GM12891 (cell line): ENCODE results near the gene SLC6A13.
"Not testable (repeated sequence)": the region's sequence is repeated elsewhere in the genome, so short reads cannot be mapped to it uniquely, and the experiment has no call there.

ENCODE experiments used
- DNase-seq: peaks from one replicate; pipeline ENCODE4 v3.0.0; 2011; ENCODE audit warnings: low spot score; ENCODE audit not compliant: insufficient read length
- FAIRE-seq: peaks from 2 replicates; lab custom pipeline; 2011; peaks lifted over from hg19 to GRCh38; lab: Jason Lieb, UNC
- PAX5 ChIP-seq: IDR thresholded peaks from 2 replicates; pipeline ENCODE4 v1.6.1; 2011; ENCODE audit warnings: low read length, moderate library complexity, mild to moderate bottlenecking; ENCODE audit not compliant: insufficient read depth, severe bottlenecking
- POLR2A ChIP-seq: IDR thresholded peaks from 2 replicates; pipeline ENCODE4 v1.6.1; 2011; ENCODE audit warnings: low read depth, low read length, control low read depth
- POLR2AphosphoS5 ChIP-seq: IDR thresholded peaks from 2 replicates; pipeline ENCODE4 v1.6.1; 2011; ENCODE audit warnings: low read depth, low read length, control low read depth
- POU2F2 ChIP-seq: IDR thresholded peaks from 2 replicates; pipeline ENCODE4 v1.6.1; 2011; ENCODE audit warnings: low read depth, mild to moderate bottlenecking, control low read depth, low read length, moderate library complexity
- SPI1 ChIP-seq: IDR thresholded peaks from 2 replicates; pipeline ENCODE4 v1.6.1; 2011; ENCODE audit warnings: low read depth, low read length, control low read depth
- TAF1 ChIP-seq: IDR thresholded peaks from 2 replicates; pipeline ENCODE4 v1.6.1; 2011; ENCODE audit warnings: low read depth, low read length, control low read depth

The SLC6A13 gene

DNA sequence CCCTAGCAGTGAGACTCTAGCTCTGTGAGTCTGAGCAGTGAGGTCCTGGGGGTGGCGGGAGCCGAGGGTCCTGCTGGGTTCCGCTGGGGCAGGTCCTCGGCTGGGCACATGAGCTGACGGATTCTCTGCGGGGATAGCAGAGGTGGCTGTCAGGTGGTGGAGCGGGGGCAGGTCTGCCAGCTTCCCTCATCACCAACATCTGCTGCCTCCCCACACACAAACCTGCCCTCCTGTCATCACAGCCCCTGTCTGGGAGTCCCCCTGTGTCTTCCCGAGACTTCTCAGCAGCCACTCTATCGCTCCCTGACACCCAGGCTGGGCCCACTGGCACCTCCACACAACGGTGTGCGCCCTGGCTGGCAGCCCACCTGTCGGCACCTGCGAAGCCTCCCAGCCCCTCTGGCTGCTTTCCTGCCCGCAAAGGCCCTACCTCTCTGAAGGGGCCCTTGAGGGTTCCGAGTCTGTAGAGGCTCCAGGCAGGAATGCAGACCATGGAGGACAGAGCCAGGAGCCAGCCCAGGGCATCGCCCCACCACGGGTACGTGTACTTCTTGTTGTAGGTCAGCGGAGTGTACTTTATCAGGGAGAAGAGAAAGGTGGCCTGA lies 41.6 kb downstream of the SLC6A13 start:
- TF ChIP-seq PAX5 (no peak), POLR2AphosphoS5 (no peak), POLR2A (no peak), TAF1 (no peak), SPI1 (no peak), POU2F2 (no peak)
- no peak for FAIRE-seq
- DNase-seq, result no peak

DNA sequence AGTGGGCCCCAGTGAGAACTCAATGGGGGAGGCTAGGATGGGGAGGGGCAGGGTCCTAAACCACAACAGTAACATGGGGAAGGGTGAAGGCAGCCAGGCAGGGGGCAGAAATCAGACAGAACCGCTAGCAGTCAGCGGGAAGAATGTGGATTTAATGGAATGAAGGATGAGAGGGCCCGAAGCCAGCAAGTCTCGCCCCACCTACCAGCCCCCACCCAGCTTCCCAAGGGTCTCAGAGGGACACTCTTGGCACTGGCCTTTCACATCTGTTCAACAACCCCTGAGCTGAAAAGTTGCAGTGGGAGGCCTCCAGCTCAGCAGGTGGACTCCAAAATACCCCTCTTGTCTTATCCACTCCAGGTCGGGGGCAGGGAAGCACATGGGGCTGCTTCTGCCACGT lies 42.1 kb downstream of the SLC6A13 start:
- no peak for DNase-seq
- TF ChIP-seq POLR2AphosphoS5, result no peak
- no peak for TF ChIP-seq PAX5
- TF ChIP-seq TAF1, result no peak
- no peak for TF ChIP-seq SPI1
- TF ChIP-seq POLR2A, result no peak
- no peak for TF ChIP-seq POU2F2
- no peak for FAIRE-seq

DNA sequence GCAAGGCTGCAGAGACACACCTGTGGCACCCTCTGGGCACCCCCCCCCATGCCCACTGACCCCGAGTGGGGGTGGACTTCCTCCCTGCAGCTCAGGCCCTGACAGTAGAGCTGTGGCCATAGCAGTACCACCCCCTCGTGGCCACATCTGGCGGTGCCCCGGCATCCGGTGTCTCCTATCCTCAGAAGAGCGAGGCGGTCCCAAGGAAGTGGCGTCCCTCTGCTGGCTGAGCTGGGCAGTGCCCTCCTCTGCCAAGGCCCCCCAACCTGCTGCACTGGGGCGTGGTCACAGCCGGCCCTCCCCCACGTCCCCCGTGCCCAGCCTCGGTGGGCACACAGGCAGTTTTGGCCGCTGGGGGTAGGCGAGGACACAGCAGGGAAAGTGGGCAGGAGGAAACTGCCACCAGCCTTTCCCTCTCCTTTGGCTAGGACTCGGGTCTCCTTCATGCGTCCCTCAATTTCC lies 42.7 kb downstream of the SLC6A13 start:
- DNase-seq (peak; percentile 65), FAIRE-seq (no peak)
- TF ChIP-seq POLR2A (no peak), PAX5 (no peak), POU2F2 (no peak), SPI1 (0 out of 2 replicates have a peak, but pooled peaks have one; percentile 42), POLR2AphosphoS5 (no peak), TAF1 (no peak)

DNA sequence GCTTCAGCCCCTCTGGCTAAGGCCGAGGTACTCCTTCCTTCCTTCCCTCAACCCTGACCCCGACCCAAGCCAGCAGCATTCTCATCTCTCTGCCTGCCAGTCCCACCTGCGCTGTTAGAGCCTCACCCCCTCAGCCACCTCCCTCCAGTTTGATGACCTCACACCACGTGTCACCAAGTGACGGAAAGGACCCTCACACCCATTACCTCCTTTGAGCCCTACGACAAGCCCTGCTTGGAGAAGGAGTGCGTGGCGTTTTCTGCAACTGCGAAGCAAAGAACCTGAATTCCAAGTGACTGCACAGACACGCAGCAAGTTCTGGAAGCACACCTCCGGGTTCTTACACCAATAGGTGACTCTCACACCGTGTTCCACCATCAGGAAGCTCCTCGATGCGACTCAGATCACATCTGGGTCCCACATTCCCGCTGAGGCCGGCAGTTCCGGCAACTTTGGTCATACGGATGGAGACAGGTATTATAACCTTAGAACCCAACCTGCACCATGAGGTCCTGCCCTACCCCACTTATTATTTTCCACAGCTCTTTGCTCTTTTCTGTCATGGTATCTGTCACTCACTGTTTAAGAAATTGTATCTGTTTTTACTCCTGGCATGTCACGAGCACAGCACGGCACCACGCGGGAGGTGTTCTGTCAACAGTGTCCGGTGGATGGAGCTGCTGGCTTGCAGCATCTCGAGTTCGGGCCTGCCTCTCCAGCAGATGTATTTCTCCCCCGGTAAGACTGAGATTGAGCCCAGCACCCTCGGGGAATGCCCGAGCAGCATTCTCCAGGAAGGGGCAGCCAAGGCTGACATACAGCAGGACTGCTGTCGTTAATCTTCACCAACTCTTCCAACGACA lies 43.7 kb downstream of the SLC6A13 start:
- FAIRE-seq, result no peak
- no peak for DNase-seq
- no peak for TF ChIP-seq SPI1
- no peak for TF ChIP-seq TAF1
- TF ChIP-seq POU2F2, result no peak
- TF ChIP-seq POLR2AphosphoS5, result no peak
- no peak for TF ChIP-seq POLR2A
- no peak for TF ChIP-seq PAX5

DNA sequence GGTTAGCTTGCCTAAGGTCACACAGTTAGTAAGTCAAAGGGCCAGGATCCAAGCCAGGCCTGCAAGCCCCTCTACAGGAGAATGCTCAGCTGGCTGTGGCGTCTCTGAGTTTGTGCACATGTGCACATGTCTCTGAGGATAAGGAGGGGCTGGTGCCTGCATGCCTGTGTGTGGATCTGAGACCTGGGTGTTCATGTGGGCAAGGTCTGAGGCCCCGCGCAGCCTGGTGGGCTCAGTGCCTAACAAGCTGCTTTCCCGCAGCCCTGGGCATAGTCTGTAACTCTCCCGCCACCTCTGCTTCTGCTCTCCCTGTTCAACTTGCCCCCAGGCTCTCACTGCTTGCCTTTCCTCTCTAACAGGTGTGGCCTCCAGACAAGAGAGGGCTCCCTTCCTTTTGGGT lies 44.4 kb downstream of the SLC6A13 start:
- TF ChIP-seq POLR2AphosphoS5 (no peak), TAF1 (no peak), POU2F2 (no peak), PAX5 (no peak), POLR2A (no peak), SPI1 (no peak)
- no peak for FAIRE-seq
- DNase-seq, result no peak

DNA sequence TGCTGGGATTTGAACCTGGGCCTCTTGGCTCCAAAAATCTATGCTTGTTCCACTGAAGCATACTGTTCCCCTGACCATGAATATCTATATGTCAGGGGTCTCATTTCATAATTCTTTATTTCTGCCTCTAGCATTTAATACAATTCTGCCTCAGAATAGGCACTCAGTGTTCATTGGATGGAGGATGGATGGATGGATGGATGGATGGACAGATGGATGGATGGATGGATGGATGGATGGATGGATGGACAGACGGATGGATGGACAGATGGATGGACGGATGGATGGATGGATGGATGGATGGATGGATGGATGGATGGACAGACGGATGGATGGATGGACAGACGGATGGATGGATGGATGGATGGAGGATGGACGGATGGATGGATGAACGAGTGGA lies 45.6 kb downstream of the SLC6A13 start:
- not testable (repeated sequence) for DNase-seq, FAIRE-seq

DNA sequence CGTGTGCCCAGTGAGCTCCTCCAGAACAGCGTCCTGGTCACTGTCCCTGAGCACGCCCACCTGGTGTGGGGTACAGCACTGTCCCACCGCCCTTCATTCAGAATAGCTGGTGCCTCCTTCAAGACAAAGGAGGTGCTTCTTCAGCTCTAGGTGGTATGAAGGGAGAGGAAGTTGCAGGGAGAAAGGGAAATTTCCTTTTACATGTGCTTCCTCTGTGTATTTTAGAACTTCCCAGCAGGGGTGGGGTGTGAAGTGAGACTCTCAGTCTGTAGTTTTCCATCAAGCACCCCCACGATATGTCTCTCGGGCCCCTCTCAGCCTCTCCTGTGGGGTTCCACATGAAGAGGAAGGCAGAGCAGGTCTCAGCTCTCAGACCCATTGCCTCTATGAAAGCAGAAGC lies 47.5 kb downstream of the SLC6A13 start:
- DNase-seq (no peak), FAIRE-seq (no peak)
- TF ChIP-seq PAX5 (no peak), TAF1 (no peak), SPI1 (no peak), POLR2AphosphoS5 (no peak), POU2F2 (no peak), POLR2A (no peak)

DNA sequence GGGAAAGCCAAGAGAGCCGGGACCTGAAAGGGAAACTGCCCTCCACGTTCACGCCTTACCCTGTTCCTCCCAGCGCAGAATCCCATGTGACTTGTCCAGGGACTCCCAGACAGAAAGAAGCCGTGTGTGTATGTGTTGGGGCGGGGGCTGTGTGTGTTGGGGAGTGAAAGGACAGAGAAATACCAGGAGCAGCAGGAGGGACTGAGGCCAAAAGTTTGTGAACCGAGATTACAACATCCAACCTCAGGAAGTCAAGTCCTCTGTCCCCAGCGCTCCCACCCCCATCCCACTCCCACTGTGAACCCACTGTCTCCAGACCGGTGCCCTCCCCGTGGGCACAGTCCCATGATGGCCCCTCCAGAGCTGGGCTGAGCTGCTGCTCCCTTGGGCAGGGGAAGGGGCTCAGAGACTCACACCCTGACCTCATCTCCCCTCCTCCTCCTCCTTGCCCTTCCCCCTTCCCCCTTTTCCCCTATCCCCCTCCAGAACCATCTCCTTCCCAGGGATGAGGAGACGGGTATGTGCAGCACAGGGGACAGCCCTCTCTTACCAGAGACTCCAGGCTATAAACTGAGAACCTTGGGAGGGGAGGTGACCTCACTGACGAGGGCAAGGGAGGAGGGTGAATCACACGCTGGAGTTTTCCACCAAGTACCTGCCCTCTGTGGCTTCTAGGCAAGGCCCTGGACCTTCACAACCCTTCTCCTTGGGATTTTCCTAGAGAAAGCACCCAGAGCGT lies 48.5 kb downstream of the SLC6A13 start, which contains the start of gene SLC6A12:
SLC6A12 (minus strand) TSS at position 155 of the 739 bp plus-strand sequence. CDS start 4,171 bp downstream, outside the sequence.
- DNase-seq (no peak), FAIRE-seq (no peak)
- TF ChIP-seq PAX5 (no peak), POU2F2 (no peak), POLR2A (no peak), POLR2AphosphoS5 (no peak), TAF1 (no peak), SPI1 (no peak)

DNA sequence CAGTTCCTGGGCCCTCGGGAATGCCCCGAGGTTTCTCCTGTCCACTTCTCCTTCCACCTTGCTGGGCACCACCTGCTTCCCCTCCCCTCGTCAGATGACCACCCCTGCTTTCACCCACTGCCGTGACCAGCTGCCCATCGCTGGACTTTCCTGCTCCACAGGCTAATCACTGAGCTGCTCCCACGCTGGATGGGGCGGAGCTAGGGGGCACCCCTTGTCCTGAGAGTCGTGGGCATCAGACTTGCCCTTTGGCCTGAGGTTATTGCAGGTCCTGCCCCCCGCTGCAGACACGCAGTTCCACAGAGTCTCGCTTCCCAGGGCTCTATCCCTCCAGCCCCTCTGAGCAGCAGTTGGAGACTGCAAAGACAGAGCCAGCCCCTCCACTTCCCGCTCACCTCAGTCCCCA lies 49.1 kb downstream of the SLC6A13 start:
- no peak for FAIRE-seq
- no peak for TF ChIP-seq PAX5
- TF ChIP-seq POLR2AphosphoS5, result no peak
- no peak for TF ChIP-seq POU2F2
- TF ChIP-seq POLR2A, result no peak
- TF ChIP-seq SPI1, result no peak
- TF ChIP-seq TAF1, result no peak

More for the DNA sequence above, 49.1 kb downstream of the SLC6A13 start:
- DNase-seq, result no peak
